Liver (tissue), 9 donors: Measurements from ENCODE around the gene DCBLD2. TPM values are rescaled to one million over a fixed set of nuclear protein-coding genes. Genes with fewer than 3 reads are reported as not detected.

Source experiments
- DNase-seq: peaks from one replicate; pipeline ENCODE4 v3.0.0-alpha.2; 2017; ENCODE audit warnings: low spot score
- H3K27ac ChIP-seq, 2 donors: one replicate each; pipeline ENCODE4 v1.7.0; 2013; ENCODE audit warnings: inconsistent platforms in 2 of 2, low read length in 2 of 2, control low read depth in 1 of 2, low read depth in 1 of 2, mild to moderate bottlenecking in 1 of 2
- H3K27me3 ChIP-seq, 4 donors: one replicate each; pipeline versions ENCODE4 v1.6.1 to v1.7.0; 2013; ENCODE audit warnings: low read length in 3 of 4, inconsistent platforms in 1 of 4, mild to moderate bottlenecking in 1 of 4, moderate library complexity in 1 of 4; ENCODE audit not compliant: control insufficient read depth in 4 of 4, insufficient read depth in 4 of 4
- H3K36me3 ChIP-seq, 4 donors: one replicate each; pipeline versions ENCODE4 v1.6.1 to v1.7.0; 2013; ENCODE audit warnings: low read length in 3 of 4, mild to moderate bottlenecking in 3 of 4, low read depth in 1 of 4, moderate library complexity in 1 of 4; ENCODE audit not compliant: control insufficient read depth in 4 of 4, insufficient read depth in 3 of 4
- H3K4me1 ChIP-seq, 4 donors: one replicate each; pipeline versions ENCODE4 v1.6.1 to v1.7.0; 2013; ENCODE audit warnings: low read length in 3 of 4, mild to moderate bottlenecking in 3 of 4, moderate library complexity in 1 of 4; ENCODE audit not compliant: control insufficient read depth in 4 of 4, insufficient read depth in 4 of 4
- H3K4me3 ChIP-seq, 3 donors: one replicate each; pipeline versions ENCODE4 v1.6.1 to v1.7.0; 2013; ENCODE audit warnings: low read length in 3 of 3, control low read depth in 1 of 3, low read depth in 1 of 3, mild to moderate bottlenecking in 1 of 3
- H3K9ac ChIP-seq, 2 donors: one replicate each; pipeline ENCODE4 v1.7.0; 2013; ENCODE audit warnings: low read length in 2 of 2, mild to moderate bottlenecking in 2 of 2, moderate library complexity in 2 of 2, control low read depth in 1 of 2, low read depth in 1 of 2
- H3K9me3 ChIP-seq, 4 donors: one replicate each; pipeline versions ENCODE4 v1.6.1 to v1.7.0; 2013; ENCODE audit warnings: low read length in 3 of 4; ENCODE audit not compliant: control insufficient read depth in 4 of 4
- EGR1 ChIP-seq, 2 donors: IDR thresholded peaks; 2 replicates each; pipeline ENCODE4 v1.6.1; 2016 to 2018; ENCODE audit warnings: antibody characterized with exemption in 2 of 2, low read depth in 2 of 2
- FOXA2 ChIP-seq: IDR thresholded peaks from 2 replicates; pipeline ENCODE4 v1.6.1; 2016; ENCODE audit warnings: antibody characterized with exemption
- GABPA ChIP-seq, 2 donors: IDR thresholded peaks in 1 of 2; conservative IDR thresholded peaks in 1 of 2; 2 replicates each; pipeline ENCODE4 v1.6.1; 2016; ENCODE audit warnings: antibody characterized with exemption in 2 of 2, mild to moderate bottlenecking in 1 of 2, moderate library complexity in 1 of 2
- HNF4A ChIP-seq, 2 donors: conservative IDR thresholded peaks; 2 replicates each; pipeline ENCODE4 v1.6.1; 2016; ENCODE audit warnings: antibody characterized with exemption in 2 of 2, mild to moderate bottlenecking in 2 of 2
- HNF4G ChIP-seq: IDR thresholded peaks from 2 replicates; pipeline ENCODE4 v1.6.1; 2016; ENCODE audit warnings: antibody characterized with exemption
- JUND ChIP-seq, 2 donors: IDR thresholded peaks; 2 replicates each; pipeline ENCODE4 v1.6.1; 2016; ENCODE audit warnings: antibody characterized with exemption in 2 of 2
- NR2F2 ChIP-seq: IDR thresholded peaks from 2 replicates; pipeline ENCODE4 v1.6.1; 2016; ENCODE audit warnings: antibody characterized with exemption
- RAD21 ChIP-seq, 2 donors: IDR thresholded peaks; 2 replicates each; pipeline ENCODE4 v1.6.1; 2016; ENCODE audit warnings: antibody characterized with exemption in 2 of 2, mild to moderate bottlenecking in 2 of 2
- RXRA ChIP-seq, 2 donors: IDR thresholded peaks; 2 replicates each; pipeline ENCODE4 v1.6.1; 2017 to 2018; ENCODE audit warnings: antibody characterized with exemption in 2 of 2, mild to moderate bottlenecking in 1 of 2
- SP1 ChIP-seq: IDR thresholded peaks from 2 replicates; pipeline ENCODE4 v1.6.1; 2018; ENCODE audit warnings: antibody characterized with exemption, mild to moderate bottlenecking
- TAF1 ChIP-seq: conservative IDR thresholded peaks from 2 replicates; pipeline ENCODE4 v1.6.1; 2016; ENCODE audit warnings: antibody characterized with exemption, mild to moderate bottlenecking
- YY1 ChIP-seq: IDR thresholded peaks from 2 replicates; pipeline ENCODE4 v1.6.1; 2016; ENCODE audit warnings: antibody characterized with exemption, mild to moderate bottlenecking
- WGBS: extraction: QIAGEN DNeasy Blood & Tissue Kit; methylation state at CpG from one replicate; pipeline ENCODE4 v1.1.7; 2013; 5-methylcytosine and 5-hydroxymethylcytosine counted together
- polyA plus RNA-seq, 2 donors: library from polyadenylated mRNA; stranded (reverse) in 1 of 2; unstranded in 1 of 2; fragments of 200-250 nt in 1 of 2; fragments of >200 nt in 1 of 2; fragmentation: Nextera tagmentation in 1 of 2; extraction: Ambion mirVana in 1 of 2; gene quantifications; one replicate each; pipeline versions ENCODE4 v1.2.1 to v1.2.3, GENCODE V29; 2013 to 2015
- total RNA-seq, 2 donors: library from RNA; depleted of rRNA; stranded (reverse); fragments of >200 nt; gene quantifications; one replicate each; pipeline ENCODE4 v1.2.3, GENCODE V29; 2014
- TF ChIP-seq, protein P1 (sequence below): IDR thresholded peaks from 2 replicates; pipeline ENCODE4 v1.6.1; 2016; ENCODE audit warnings: antibody characterized with exemption
- TF ChIP-seq, protein P2 (sequence below): fragments of 150-350 bp; IDR thresholded peaks from 2 replicates; pipeline ENCODE4 v1.5.1; 2017; ENCODE audit warnings: improper control_type of control experiment, low read depth, low read length; ENCODE audit not compliant: missing input control
- TF ChIP-seq, protein P3 (sequence below): IDR thresholded peaks from 2 replicates; pipeline ENCODE4 v1.6.1; 2016; ENCODE audit warnings: antibody characterized with exemption, mild to moderate bottlenecking
- TF ChIP-seq, protein P4 (sequence below): IDR thresholded peaks from 2 replicates; pipeline ENCODE4 v1.6.1; 2016; ENCODE audit warnings: antibody characterized with exemption
- TF ChIP-seq, protein P5 (sequence below): IDR thresholded peaks from 2 replicates; pipeline ENCODE4 v1.6.1; 2016; ENCODE audit warnings: antibody characterized with exemption
- donor health status: healthy.
- donor health status: healthy.
- donor health status: healthy.
- donor health status: healthy.
- donor health status: healthy.

Gene DCBLD2
- total and polyA plus RNA-seq, 4 donors: 4.7 to 14.7 (median 9.1) TPM

DNA sequence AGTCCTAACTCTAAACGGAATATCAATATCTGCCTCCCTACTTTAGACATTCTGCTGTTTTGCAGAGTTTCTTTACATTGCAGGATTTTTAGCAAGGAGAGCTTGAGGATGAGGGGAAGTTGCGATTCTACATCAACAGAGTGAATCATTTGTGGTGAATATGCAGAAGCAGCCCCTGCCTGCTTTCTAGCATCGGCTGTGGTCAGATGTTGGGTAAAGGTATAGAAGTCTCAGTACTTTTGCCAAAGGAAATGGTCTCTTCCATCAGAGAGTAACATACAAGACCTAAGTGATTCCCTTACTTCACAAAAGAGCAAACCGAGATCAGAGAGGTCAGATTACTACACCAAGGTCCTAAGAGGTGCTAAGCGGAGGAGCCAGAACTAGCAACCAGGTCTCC lies 123.1 kb downstream of the DCBLD2 start:
- peak overlapping the region; percentile 64 to 72 for H3K27ac ChIP-seq
- WGBS: 79% methylated on average over 5 of the region's 5 CpGs

DNA sequence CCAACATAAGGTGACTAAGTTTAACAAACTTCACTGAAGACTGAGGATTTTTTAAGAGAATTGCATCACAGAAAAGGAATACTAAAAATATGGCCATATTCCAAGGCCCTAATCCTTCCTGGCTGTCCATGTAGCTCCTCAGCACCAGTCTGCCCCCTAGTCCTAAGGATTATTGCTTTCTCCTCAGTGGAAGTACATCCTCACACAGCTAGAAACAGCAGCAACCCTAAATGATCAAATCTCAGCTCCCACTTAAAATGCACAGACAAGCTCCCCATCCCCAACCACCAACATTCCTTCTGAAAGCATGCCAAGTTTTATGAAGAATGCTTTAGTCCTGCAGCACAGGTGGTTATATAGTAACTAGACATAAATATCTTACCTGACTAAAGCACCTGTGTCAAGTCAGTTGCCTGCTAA lies 123.7 kb downstream of the DCBLD2 start:
- H3K9ac ChIP-seq: no peak overlapping the region
- no peak for DNase-seq
- TF ChIP-seq, protein P1, sequence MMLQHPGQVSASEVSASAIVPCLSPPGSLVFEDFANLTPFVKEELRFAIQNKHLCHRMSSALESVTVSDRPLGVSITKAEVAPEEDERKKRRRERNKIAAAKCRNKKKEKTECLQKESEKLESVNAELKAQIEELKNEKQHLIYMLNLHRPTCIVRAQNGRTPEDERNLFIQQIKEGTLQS: no peak
- no peak for TF ChIP-seq NR2F2
- TF ChIP-seq, protein P2, sequence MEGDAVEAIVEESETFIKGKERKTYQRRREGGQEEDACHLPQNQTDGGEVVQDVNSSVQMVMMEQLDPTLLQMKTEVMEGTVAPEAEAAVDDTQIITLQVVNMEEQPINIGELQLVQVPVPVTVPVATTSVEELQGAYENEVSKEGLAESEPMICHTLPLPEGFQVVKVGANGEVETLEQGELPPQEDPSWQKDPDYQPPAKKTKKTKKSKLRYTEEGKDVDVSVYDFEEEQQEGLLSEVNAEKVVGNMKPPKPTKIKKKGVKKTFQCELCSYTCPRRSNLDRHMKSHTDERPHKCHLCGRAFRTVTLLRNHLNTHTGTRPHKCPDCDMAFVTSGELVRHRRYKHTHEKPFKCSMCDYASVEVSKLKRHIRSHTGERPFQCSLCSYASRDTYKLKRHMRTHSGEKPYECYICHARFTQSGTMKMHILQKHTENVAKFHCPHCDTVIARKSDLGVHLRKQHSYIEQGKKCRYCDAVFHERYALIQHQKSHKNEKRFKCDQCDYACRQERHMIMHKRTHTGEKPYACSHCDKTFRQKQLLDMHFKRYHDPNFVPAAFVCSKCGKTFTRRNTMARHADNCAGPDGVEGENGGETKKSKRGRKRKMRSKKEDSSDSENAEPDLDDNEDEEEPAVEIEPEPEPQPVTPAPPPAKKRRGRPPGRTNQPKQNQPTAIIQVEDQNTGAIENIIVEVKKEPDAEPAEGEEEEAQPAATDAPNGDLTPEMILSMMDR: no peak
- TF ChIP-seq, protein P3, sequence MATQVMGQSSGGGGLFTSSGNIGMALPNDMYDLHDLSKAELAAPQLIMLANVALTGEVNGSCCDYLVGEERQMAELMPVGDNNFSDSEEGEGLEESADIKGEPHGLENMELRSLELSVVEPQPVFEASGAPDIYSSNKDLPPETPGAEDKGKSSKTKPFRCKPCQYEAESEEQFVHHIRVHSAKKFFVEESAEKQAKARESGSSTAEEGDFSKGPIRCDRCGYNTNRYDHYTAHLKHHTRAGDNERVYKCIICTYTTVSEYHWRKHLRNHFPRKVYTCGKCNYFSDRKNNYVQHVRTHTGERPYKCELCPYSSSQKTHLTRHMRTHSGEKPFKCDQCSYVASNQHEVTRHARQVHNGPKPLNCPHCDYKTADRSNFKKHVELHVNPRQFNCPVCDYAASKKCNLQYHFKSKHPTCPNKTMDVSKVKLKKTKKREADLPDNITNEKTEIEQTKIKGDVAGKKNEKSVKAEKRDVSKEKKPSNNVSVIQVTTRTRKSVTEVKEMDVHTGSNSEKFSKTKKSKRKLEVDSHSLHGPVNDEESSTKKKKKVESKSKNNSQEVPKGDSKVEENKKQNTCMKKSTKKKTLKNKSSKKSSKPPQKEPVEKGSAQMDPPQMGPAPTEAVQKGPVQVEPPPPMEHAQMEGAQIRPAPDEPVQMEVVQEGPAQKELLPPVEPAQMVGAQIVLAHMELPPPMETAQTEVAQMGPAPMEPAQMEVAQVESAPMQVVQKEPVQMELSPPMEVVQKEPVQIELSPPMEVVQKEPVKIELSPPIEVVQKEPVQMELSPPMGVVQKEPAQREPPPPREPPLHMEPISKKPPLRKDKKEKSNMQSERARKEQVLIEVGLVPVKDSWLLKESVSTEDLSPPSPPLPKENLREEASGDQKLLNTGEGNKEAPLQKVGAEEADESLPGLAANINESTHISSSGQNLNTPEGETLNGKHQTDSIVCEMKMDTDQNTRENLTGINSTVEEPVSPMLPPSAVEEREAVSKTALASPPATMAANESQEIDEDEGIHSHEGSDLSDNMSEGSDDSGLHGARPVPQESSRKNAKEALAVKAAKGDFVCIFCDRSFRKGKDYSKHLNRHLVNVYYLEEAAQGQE: no peak
- TF ChIP-seq RXRA (IDR thresholded peaks at IDR 0.05): no peak
- TF ChIP-seq GABPA (IDR thresholded peaks at IDR 0.05 in 1 of 2, conservative IDR thresholded peaks at IDR 0.05 in 1 of 2): no peak
- TF ChIP-seq HNF4G: no peak
- TF ChIP-seq RAD21 (IDR thresholded peaks at IDR 0.05): no peak
- TF ChIP-seq FOXA2: no peak
- TF ChIP-seq SP1: no peak

More for the DNA sequence above, 123.1 kb downstream of the DCBLD2 start:
- TF ChIP-seq RXRA (IDR thresholded peaks at IDR 0.05) (no peak), JUND (IDR thresholded peaks at IDR 0.05) (no peak), GABPA (IDR thresholded peaks at IDR 0.05 in 1 of 2, conservative IDR thresholded peaks at IDR 0.05 in 1 of 2) (no peak), SP1 (no peak), NR2F2 (no peak), HNF4G (no peak), YY1 (no peak), EGR1 (IDR thresholded peaks at IDR 0.05; ENCODE audit: low read depth in 2 of 2) (no peak), TAF1 (no peak), FOXA2 (no peak), HNF4A (conservative IDR thresholded peaks at IDR 0.05) (no peak)
- TF ChIP-seq, protein P4, sequence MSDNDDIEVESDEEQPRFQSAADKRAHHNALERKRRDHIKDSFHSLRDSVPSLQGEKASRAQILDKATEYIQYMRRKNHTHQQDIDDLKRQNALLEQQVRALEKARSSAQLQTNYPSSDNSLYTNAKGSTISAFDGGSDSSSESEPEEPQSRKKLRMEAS: no peak
- TF ChIP-seq, protein P3: no peak
- TF ChIP-seq, protein P5, sequence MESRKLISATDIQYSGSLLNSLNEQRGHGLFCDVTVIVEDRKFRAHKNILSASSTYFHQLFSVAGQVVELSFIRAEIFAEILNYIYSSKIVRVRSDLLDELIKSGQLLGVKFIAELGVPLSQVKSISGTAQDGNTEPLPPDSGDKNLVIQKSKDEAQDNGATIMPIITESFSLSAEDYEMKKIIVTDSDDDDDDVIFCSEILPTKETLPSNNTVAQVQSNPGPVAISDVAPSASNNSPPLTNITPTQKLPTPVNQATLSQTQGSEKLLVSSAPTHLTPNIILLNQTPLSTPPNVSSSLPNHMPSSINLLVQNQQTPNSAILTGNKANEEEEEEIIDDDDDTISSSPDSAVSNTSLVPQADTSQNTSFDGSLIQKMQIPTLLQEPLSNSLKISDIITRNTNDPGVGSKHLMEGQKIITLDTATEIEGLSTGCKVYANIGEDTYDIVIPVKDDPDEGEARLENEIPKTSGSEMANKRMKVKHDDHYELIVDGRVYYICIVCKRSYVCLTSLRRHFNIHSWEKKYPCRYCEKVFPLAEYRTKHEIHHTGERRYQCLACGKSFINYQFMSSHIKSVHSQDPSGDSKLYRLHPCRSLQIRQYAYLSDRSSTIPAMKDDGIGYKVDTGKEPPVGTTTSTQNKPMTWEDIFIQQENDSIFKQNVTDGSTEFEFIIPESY: no peak
- TF ChIP-seq, protein P1: no peak
- H3K27me3 ChIP-seq: no peaks in the 10 kb centered on the region
- H3K9me3 ChIP-seq: no peaks in the 10 kb centered on the region
- peak overlapping the region in 1 of 2 donors; percentile 16 for H3K9ac ChIP-seq
- peaks cover 0 to 31% (median 4%) of the 10 kb centered on the region in 4 donors for H3K36me3 ChIP-seq
- H3K4me3 ChIP-seq: no peak overlapping the region
- DNase-seq: no peak
- peaks cover 20 to 45% (median 34%) of the 10 kb centered on the region in 4 donors for H3K4me1 ChIP-seq

More for the DNA sequence above, 123.7 kb downstream of the DCBLD2 start:
- no peaks in the 10 kb centered on the region for H3K9me3 ChIP-seq
- peak overlapping the region; percentile 64 to 72 for H3K27ac ChIP-seq
- peaks cover 20 to 39% (median 32%) of the 10 kb centered on the region in 4 donors for H3K4me1 ChIP-seq
- no peak overlapping the region for H3K4me3 ChIP-seq
- H3K36me3 ChIP-seq: peaks cover 1 to 31% (median 5%) of the 10 kb centered on the region in 4 donors
- H3K27me3 ChIP-seq: no peaks in the 10 kb centered on the region
